Activated CD4-positive, alpha-beta T cell treated with anti-CD3 and anti-CD28 coated beads for 48 hours (primary cell): ENCODE data around the gene OR6N1.

Experiments
- DNase-seq: peaks from one replicate; pipeline ENCODE4 v3.0.0-alpha.2; 2020

OR6N1 gene, protein sequence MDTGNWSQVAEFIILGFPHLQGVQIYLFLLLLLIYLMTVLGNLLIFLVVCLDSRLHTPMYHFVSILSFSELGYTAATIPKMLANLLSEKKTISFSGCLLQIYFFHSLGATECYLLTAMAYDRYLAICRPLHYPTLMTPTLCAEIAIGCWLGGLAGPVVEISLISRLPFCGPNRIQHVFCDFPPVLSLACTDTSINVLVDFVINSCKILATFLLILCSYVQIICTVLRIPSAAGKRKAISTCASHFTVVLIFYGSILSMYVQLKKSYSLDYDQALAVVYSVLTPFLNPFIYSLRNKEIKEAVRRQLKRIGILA

GRCh38 chr1:158771950-158772866, at the start of gene OR6N1:
Gene OR6N1 (minus strand): TSS chr1:158772195. CDS start chr1:158766682, 5,513 bp downstream.
- no peak for DNase-seq

- DNase-seq = no peak
Observed at GRCh38 chr1:158821723-158822122, 49.7 kb upstream of the OR6N1 start.

GRCh38 chr1:158819461-158820443, 47.8 kb upstream of the OR6N1 start:
- DNase-seq = peak; percentile 31

DNA sequence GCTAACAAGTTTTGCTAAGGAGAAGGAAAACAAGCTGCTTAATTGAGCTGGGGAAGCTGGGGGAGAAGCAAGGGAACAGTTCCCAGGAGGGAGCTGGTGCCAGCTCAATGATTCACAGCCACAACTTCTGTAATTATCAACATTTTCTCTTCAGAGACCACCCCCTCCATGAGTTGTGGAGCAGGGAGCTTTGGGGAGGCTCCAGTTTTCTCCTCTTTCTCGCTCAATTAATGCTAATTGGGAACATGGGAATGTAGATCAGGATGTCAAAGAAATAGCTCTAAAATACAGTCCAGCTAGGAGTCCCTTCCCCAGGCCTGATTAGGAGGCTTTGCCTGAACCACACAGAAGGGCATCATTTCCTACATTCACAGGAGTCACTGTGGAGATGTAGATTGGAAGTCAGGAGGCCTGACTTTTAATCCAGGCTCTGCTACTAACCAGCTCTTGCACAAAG, 47.0 kb upstream of the OR6N1 start:
- no peak for DNase-seq

- no peak for DNase-seq
Observed at GRCh38 chr1:158818560-158818959, 46.6 kb upstream of the OR6N1 start.

GRCh38 chr1:158814970-158815369, 43.0 kb upstream of the OR6N1 start:
- DNase-seq = no peak

GRCh38 chr1:158813164-158813563, 41.2 kb upstream of the OR6N1 start:
- DNase-seq = no peak

DNA sequence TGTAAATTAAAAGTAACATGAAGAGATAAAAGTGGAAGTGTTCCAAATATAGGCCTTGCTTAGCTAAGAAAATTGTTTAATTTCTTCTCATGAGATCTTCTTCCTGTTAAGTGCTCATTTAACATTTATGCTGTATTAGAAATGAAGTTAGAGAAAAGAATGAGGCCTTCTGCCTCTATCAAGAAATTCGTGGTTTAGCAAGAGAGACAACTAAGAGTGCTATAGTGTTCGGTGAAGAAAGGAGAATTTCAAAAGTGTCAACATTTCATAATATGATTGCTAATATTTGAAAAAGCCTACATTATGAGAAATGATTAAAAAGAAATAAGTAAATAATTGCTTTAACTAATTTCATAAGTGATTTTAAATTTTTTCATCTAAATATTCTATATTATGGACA, 40.3 kb upstream of the OR6N1 start:
- no peak for DNase-seq

DNA sequence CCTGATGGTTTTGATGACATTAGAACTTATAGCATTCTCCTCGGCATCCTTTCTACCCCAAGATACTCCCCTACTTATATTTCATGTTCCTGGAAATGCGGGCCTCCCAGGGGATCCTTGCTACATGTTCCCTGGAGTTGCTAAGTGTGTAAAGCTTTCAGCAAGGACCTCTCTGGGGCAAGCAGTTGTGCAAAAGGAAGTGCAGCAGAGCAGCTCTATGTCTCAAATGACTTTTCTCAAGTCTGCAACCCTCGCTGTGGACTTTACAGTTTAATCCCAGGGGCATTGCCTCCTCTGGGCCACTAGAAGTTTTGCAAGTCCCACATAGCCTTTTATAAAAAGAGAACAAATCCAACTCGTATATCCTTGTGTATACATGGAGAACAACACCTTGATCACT, 38.3 kb upstream of the OR6N1 start:
- no peak for DNase-seq

DNA sequence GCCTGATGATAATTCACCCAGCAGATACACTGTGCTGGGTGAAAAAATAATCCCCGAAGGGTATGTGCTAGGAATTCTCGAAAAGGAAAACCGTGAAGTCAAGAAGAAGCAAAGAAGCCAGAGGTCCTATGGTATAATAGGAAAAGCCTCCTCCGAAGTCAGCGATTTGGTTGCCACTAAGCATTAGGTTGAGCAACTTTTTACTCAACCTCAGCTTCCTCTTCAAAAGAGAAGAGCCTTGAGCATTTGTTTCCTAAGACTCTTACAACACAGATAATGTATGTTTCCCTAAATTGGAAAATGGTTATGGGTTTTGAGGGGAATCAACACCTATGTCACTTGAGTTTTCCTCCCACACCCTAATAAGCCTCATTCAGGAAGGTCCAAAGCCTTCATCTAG, 37.9 kb upstream of the OR6N1 start:
- DNase-seq = no peak

GRCh38 chr1:158809256-158809655, 37.3 kb upstream of the OR6N1 start:
- no peak for DNase-seq

DNA sequence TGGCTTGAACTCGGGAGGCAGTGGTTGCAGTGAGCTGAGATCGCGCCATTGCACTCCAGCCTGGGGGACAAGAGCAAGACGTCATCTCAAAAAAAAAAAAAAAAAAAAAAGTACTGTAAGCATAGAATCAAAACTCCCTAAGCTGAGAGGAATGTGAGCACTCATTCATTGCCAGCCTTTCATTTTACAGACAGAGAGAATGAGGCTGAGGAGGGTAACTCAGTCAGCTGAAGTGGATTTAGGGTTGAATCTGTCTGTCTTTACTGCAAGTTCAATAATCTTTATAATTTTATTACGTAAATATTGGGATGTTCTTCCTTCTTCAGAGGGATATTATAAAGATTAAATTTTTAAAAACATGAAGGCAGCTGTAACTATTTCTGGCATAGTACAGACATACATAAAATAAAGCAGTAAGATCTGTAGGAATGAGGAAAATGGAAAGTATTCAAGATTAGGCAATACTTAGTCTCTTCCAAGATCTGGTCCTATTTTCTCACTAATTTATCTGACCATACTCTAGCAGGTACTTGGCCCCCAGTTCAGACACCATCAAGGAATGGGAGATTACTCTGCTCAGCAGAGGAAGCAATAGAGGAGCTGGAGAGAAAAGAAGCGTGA, 35.0 kb upstream of the OR6N1 start:
- no peak for DNase-seq

GRCh38 chr1:158803678-158804077, 31.7 kb upstream of the OR6N1 start:
- no peak for DNase-seq

DNA sequence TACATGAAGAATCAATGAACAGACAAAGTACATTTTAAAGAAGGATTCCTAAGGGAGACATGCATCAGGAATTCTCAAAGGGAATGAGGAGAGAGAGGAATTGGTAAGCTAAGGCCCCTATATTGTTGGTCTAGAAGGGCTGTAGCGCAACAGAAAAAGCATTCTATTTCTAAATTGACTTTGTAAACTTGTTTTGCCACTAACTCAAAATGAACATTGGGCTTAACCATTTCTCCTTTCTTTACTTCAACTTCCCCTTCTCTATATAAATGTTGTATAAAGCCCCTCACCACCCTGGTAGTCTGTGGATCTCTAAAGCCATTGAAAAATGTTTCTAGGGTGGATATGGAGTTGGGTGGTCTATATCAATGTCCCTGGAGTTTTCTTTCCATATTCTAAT, 29.4 kb upstream of the OR6N1 start:
- DNase-seq = no peak

DNA sequence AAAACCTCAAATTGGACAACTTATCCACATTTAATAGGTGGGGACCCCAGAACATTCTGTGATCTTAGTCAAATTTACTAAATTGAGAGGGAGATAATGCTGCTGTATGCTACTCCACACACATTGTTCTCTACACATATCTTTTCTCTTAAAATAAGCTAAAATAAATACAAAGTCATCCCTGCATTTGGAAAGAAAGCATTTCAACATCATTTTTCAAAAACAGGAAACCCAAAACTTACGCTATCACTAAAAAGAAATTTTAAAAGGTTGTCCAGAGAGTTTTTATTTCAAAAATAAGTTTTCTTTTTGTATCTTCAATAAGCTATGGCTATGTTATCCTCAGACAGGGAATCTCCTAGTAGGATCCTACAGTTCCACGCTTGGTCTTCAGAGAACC, 28.5 kb upstream of the OR6N1 start:
- no peak for DNase-seq

DNA sequence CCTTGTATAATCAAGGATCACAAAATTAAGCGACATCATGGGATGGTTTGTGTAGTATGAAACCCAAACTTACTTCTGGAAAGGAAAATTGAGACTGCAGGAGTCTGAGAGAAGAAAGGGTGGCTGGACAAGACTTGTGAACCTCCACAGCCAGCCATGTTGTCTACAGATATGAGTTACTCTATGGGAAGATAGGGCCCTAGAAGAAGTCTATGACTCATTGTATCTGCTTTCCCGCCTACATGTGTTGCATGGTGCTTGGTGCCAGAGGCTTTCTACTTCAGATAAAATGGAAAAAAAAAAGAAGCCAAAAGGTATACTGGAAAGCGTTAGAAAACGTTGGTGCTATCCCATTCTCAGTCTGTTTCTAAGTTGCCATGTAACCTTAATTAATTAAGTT, 27.7 kb upstream of the OR6N1 start:
- peak; percentile 20 for DNase-seq

DNA sequence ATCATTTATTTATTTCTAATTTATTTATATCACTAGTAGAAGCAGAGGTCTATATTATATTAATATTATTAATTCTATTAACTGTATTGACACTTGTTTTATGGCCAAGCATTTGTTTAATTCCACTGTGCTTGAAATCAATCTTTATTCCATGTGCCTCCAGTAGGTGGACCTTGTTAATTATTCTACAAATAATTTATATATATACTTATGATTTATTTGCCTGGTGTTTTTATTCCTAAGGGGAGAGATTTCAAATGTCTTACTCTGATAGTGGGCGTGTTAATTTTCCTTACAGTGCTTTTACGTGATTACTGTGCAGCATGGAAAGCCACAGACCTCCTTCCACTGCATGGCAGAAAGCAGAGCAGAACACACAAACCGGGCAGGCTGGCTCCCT, 26.5 kb upstream of the OR6N1 start:
- DNase-seq = no peak

- no peak for DNase-seq
Observed at GRCh38 chr1:158794247-158794646, 22.3 kb upstream of the OR6N1 start.

DNA sequence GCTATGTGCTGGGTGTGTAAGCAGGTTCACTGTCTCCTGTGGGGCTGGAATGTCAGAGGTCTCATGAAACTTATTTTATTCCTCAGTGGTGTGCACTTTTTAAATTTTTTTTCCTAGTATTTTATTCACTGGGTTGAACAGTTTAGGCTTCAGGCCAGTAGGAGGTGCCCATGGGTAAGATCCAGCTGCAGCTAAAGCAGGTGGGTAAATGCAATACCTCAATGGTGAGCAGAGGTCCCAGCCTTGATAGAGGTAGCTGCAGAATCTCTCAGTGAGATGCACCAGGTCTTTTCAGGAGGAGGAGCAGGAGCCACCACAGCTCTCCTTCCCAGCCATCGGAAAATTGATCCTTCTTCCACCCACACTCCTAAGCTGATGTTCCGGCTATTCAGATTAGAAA, 21.6 kb upstream of the OR6N1 start:
- DNase-seq = peak; percentile 51

DNA sequence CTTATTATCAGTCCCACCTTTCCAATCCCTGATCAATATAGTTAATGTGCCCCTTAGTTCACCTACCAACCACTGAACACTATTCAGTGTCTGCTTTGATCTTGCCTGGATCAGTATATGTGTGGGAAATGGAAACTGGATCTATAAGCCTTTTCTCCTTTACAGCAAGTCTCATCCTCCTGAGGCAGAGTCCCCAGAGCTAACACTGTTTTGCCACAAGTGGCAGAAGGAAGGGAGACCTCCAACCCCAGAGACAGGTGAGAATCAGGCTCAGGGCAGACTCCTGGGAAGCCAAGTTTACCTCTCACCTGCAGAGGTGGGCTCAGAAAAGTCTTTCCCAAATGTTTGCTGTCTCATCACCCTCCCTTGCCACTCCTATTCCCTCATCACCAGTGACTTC, 9.1 kb upstream of the OR6N1 start, which contains the start of gene OR6N2:
OR6N2 (minus strand) TSS at position 101 of the 400 bp plus-strand sequence. CDS start 3,569 bp downstream, outside the sequence.
- DNase-seq = no peak

GRCh38 chr1:158754420-158754819, 17.6 kb downstream of the OR6N1 start, which contains the start of gene OR6K6:
Gene OR6K6 (plus strand): TSS chr1:158754720. CDS start chr1:158754888, 168 bp downstream.
- no peak for DNase-seq

DNA sequence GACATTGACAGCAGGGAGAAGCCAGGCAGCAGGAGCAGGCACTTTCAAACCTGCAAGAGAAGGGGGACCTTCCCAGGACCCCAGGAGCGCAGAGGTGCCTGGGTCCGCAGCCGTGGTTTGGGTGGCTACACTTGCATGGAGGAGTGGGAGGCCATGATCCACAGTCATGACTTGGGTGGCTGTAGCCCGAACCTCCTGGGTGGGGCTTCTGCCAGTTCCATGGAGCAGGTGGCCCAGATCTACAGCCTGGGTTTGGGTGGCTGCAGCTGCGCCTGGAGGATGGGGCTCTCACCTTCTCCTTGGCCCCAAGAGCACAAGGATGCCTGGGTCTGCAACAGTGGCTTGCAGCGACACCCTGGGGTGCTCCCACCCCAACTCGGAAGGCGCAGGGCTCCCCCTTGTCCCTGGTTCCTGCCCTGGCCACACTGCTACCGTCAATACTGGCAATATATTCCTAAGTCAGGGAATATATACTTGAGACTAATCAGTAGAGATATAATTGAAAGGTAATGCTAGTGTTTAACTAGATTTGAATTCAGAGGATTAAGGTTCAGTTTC, 19.8 kb downstream of the OR6N1 start:
- DNase-seq = no peak
